ENCODE data around the gene HMG20A.

- TF ChIP-seq CTCF (IDR thresholded peaks at IDR 0.05) (no peak), ZFX (IDR thresholded peaks at IDR 0.05; ENCODE audit: borderline replicate concordance) (no peak)
Measured at GRCh38 chr15:77461486-77461885, 40.8 kb downstream of the HMG20A start.

All from 22Rv1 (cell line).